Kidney capillary endothelial cell (primary cell): Measurements from ENCODE around the gene TPGS2.
"Not testable (repeated sequence)": the region's sequence is repeated elsewhere in the genome, so short reads cannot be mapped to it uniquely, and the experiment has no call there.

Experiments
- DNase-seq: peaks from one replicate; pipeline ENCODE4 v3.0.0-alpha.2; 2018; ENCODE audit warnings: low spot score

The TPGS2 gene

DNA sequence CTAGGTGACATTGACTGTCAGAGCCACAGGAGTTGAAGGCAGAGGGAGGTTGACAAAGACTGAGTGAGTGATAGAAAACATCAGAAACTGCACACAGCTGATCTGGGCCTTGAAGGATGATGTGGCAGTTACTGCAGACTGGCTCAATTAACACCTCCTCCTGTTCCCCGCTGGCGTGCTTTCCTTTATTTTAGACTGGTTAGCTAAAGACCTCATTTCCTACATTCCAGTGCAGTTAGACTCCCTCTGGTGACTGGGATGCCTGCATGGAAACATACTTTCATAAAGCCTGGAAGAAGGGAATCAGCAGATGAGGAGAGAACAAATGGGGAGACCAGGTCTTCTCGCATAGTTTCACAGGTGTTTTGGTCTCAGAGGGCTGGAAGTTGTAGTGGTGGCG, 7.1 kb downstream of the TPGS2 start:
- no peak for DNase-seq

DNA sequence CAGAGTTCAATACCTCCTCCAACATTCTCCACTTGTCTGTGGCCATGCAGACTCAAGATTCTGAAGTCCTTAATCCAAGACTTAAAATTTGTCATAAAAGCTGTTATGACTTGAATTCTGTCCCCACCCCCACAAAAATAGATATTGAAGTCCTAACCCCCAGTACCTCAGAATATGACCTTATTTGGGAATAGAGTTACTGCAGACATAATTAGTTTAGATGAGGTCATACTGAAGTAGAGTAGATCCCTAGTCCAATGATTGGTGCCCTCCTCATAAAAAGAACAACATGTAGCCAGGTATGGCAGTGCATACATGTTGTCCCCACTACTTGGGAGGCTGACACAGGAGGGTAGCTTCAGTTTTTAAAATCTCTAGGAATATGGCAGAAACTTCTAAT, 9.2 kb downstream of the TPGS2 start:
- DNase-seq: no peak

DNA sequence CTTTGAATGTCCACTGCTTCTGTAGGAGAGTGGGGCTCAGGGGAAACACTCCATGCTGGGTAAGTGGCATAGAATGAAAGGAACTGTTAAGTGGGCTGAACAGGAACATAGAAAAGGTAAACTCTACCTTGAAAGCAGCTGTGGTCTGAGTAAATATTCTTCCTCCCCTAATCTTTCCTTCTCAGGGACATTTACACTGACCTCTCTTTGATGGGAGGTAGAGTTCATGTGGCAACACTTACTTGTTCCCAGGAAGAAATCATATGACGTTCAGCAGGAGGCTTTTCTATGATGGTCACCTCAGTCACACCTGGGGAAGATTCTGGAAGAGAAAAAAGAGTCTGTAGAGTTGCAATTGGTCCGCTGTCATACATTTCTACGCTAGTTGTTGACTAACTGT, 10.2 kb downstream of the TPGS2 start:
- no peak for DNase-seq

DNA sequence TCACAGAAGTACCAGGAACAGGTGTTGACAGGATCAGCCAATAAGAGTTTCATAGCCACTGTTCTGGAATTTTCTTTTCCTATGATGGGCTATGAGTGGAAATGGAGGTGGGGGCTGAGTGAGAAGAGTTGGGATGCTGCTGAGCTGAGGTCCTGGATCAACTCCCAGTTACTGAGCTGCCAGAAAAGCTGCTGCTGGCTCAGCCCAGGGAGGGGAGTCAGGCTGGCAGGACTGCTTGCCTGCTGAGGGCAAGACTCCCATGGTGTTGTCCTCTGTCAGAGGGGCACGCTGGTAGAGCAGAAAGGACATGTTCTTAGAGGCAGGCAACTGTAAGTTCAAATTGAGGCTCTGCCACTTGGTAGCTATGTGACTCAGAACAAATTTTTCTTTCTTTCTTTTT, 11.8 kb downstream of the TPGS2 start:
- DNase-seq: no peak

DNA sequence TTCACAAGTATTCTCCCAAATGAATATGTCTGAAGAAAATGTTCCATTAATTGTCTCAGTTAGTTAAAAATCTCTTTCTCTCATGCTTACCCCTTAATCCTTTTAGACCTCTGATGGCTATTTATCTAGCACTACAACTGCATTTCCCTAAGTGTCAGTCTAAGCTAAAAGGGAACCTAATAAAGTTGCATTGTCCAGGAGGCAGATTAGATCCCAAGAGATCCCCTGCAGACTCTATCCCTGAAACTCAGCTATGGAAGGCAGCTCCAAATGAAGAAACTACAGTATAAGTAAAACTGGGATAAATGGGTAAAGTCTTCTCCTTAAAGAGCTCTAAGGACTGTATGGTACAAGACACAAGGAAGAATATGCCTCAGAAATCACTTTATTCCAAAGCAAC, 12.7 kb downstream of the TPGS2 start:
- DNase-seq: not testable (repeated sequence)

DNA sequence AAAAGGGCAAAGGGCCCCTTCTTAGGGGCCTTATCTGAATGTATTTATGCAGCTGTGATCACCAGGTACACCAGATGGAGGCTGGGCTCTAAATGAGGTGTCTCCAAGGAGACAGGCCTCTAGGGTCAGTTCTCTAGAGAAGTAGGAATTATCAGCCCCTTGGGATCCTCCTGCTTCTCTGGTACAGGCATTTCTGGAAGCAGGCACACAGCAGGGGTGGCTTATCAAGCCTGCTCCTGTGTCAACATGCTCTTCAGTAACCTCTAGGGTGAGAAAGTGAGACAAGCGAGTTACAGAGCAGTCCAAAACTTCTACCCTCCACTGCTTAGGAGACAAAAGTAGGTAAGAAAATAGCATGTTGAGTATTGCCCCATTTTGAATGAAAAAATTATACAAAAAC, 13.8 kb downstream of the TPGS2 start:
- DNase-seq: no peak

DNA sequence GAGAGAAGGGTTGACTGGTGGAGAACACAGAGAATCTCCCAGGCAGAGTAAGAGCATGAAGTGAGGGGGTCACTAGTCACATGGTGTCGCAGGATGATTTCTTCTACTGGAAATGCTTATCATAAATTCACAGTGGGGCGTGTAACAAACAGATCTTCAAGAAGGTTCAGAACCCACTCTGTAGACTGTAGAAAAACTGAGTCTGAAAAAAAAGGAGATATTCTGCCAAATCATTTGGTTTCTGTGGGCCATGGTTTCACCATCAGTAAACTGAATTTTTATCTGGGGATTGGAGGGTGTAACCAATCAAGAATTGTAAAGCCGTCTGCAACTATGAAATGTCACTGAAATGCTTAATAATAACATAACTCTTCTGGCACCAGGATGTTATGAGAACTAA, 15.0 kb downstream of the TPGS2 start:
- no peak for DNase-seq

DNA sequence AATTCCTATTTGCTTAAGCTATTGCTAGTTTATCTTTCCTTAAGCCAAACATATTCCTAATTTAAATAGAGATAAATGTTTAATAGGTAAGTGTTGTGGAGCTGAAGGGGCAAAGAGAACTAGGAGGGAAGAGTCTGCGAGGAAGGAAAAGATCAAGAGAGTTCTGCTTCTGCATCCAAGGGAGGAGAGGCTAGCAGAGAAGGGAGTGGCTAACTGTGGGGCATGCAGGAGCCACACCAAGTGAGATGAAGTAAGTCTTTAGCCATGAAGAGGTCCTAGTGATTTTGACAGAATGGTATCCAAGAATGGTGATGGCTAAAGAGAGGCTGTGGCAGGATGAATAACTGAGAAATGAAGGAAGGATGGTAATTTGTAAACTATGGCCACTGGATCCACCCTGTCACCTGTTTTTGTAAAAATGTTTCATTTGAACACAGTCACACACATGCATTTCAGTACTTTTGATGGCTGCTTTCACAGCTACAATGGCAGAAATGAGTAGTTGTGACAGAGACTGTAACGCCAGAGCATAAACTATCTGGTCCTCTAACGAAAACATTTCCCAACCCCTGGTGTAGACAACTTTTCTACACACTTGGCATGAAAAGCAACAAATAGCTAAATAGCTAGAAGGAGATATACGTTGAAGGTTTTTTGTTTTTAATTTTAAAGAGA, 15.6 kb downstream of the TPGS2 start:
- DNase-seq: no peak

DNA sequence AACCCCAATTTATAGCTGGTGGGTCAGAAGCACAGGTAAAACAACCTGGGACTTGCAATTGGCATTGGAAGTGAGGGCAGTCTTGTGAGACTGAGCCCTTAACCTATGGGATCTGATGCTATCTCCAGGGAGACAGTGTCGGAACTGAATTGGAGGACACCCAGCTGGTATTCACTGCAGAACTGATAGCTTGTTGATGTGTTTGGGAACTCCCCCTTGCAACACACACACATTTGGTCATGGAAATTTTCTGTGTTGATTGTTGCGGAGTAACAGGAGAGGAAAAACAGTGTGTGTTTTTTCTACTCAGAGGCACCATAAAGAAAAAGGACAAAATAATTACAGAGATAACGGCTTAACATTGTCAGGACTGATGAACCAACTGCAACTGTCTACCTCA, 16.1 kb downstream of the TPGS2 start:
- no peak for DNase-seq

DNA sequence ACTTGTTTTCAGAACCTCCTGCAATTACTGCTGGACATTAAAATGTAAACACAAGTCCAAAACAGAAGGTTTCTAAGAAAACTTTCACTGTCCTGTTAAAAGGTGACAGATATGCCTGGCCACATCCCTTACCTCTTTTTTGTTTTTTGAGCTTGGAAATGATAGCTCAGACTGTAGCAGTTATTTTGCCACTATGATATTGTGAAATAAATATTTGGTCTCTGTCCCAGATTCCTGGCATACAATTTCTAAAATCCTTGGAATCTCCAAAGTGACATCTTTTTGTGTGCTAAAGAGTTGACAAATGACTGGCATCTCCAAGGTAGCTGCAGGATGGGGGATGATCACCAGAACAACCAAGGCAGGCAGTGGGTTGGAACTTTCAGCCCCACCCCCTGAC, 16.8 kb downstream of the TPGS2 start:
- no peak for DNase-seq

DNA sequence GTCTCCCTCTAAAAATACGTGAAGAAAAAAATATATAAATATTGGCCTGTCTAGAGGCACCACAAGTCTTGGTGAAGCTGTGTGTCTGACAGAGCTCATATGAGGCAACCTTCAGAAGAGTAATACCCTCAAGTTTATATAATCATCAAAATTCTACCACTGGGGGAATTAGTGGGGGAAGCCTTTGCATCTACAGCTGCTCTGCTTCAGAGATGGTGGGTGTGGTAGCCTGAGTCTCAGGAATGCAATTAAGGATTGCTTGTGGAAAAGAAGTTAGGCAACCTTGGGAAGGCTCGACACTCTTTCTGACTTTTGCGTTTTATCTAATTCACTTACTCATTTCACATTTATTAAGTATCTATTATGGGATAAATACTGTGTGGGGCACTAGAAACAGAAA, 17.4 kb downstream of the TPGS2 start:
- DNase-seq: no peak

DNA sequence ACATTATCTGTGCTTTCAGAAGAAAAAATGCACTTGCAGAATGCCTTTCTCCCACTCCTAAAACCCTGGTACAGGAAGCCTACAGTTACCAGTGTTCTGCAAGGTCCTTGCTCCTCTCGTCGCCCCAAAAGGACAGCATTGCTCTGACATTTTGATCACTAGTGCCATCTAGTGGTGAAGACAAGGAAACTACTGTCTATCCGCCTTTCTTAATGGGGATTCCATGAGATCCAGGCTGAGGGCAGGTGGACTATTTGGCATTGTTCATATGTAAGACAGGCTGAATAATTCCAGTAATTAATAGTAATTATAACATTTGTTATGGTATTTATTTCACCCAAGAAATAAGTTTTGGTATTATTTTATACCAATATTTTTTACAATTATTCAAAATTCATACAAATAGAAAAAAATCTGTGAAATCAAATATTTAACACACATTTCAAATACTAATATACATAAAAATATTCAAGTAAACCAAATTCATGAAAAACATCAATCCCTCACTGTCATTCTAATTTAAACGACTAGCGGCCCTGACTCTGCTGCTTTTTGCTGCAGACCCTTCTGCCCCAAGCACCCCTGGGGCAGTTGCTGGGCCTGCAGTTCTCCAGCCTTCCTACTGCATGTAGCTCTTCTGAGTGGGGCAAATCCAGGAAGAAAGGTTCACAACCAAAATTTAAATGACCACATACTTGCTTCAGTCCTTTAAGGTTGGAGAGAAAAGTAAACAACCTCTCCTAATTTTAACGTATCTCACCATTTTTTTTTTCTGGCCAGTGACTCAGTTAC, 19.0 kb downstream of the TPGS2 start:
- DNase-seq: peak; percentile 68

DNA sequence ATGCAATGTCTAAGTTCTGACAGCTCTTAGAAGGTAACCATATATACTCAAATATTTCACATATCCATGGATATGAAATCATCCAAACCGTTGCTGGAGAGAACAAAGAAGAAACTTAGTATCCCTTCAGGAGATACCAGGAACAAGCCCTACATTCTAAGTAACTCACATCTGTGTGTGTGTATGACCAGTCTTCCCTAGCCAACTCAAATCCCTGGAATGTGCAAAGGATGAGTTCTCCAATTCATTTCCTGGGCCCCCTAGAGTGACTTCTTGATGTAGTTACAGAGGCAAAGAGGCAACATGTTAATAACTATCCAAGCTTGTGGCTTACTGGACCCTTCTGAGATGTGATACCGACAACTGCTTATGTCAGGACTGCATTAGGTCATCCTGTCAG, 20.1 kb downstream of the TPGS2 start:
- DNase-seq: no peak

DNA sequence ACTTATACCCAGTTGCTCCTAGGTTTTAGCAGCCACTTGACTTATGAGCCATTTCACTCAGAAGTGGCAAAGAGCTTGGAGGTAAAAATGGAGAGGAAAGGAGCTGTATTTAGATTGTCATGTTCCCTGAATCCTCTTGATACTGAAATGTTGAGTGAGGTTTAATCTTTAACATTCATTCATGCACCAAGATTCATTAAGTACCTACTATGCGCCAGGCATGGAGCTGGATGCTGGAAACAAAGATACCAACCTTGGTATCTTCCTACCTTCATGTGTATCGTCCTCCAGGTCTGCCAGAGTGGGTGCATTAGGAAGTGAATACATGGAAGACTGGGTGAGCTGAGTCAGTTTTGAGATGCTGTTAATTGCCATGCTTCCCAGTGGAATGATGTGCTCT, 23.7 kb downstream of the TPGS2 start:
- no peak for DNase-seq

DNA sequence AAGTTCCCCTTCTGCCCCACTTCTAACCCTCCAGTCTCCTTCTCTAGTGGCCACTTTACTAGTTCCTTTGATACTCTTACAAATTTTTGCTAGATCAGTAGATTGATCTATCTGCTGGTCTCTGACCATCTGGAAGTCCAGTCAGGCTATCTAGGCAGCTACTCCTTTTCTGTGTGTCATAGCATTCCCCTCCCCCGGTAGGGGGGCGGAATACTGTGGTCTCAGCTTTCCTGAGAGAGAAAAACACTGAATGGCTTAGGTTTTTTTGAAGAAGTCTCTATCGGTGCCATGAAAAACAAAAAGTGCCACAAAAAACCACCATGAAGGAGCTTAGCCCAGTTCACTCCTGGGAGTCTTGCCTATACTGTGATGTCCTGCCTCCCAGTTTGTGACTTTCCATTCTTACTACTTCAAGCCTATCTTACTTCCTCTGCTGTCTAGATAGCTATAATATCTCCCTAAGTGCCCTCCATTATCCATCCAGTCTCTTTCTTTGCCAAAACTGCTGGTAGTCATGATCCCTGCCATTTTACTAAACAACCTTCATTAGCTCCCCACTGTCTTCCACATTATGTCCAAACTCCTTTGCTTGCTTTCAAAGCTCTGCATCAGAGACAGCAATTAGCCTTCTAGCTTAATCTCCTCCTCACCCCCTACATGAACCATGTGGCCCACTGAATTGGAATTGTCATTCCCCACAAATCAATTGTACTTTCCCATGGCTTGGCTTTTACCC, 29.9 kb downstream of the TPGS2 start:
- DNase-seq: no peak

DNA sequence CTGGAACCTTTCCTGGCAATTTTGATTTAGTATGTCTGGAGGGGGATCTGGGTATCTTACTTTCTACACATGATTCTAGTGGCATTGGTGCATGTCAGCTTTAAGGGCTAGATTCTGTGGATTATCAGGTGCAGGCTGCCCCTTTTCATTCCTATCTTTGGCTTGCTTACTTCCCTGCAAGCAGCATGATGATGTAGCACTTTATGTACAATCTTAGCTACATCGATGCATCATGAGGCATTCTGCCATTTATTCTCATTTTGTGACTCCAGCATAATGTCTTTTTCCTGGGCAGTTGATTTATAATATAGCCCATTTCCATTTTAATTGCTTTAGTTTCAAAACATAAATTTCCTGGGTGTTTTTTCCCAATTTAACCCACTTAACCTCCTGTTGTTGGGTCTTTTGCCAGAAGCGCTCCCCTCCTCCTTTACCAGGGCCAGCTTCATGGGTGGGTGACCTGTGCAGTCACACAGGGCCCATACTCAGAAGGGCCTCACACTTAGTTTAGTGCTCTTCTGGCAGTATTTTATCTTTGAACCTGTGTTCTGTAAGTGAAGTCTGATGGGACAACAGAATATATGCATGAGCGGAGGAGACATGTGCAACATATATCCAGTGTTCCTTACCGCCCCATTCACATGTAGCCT, 36.0 kb downstream of the TPGS2 start:
- DNase-seq: no peak

DNA sequence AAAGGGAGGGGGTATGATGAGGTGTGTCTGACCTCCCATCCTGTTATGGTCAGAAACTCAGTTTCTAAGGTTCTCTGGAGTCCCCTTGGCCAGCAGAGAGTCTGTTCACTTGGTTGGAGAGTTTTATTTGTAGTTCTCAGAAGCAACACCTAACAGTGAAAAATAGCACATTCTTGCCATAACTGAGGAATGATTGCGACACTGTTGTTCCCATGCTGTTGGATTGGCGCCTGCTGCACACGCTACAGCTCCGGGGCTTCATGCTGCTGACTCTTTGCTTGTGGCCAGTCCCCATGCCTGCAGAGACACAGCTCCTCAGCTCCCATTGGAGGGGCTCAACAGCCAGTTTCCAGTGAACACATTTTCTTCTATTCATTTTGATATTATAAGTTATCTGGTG, 42.1 kb downstream of the TPGS2 start:
- DNase-seq: no peak

DNA sequence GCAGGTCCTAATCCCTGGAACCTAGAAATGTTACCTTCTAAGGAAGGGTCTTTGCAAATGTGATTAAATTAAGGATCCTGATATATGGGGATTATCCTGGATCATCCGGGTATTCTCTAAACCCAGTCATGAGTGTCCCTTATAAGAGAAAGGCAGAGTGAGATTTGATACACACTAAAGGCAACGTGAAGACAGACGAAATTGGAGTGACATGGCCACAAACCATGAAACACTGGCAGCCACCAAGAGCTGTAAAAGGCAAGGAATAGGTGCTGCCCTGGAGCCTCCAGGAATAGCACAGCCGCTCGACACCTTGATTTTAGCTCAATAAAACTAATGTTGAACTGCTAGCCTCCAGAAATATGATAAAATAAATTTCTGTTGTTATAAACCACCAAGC, 45.0 kb downstream of the TPGS2 start:
- DNase-seq: no peak

DNA sequence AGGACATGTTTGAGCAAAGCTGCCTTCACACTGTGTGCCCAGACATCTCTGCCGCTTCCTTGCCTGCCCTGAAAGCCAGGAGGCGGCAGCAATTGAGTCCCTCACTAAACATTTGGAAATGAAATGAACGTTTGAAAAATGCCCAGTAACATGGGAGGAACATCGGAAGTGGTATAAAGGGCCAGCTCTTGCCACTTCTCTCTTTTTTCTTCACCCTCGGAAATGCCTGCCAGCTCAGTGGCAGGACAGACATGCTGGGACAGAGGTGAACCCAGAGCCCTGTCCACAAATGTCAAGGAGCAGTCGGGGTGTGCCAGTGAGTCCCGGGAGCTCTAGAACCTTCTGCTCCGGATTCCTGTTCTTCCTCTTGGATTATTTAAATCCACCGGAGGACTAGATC, 46.1 kb downstream of the TPGS2 start:
- no peak for DNase-seq

DNA sequence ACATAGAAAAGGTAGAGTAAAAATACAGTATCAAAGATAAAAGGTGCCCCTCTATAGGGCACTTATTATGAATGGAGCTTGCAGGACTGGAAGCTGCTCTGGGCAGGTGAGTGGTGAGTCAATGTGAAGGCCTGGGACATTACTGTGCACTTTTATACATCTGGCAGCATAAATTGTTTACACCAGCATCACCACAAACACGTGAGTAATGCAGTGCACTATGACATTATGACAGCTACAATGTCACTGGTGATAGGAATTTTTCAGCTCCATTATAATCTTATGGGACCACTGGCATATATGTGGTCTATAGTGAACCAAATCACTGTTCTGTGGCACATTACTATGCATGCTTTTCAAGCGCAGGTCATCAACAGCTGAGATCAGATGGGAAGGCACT, 48.1 kb downstream of the TPGS2 start:
- DNase-seq: no peak

DNA sequence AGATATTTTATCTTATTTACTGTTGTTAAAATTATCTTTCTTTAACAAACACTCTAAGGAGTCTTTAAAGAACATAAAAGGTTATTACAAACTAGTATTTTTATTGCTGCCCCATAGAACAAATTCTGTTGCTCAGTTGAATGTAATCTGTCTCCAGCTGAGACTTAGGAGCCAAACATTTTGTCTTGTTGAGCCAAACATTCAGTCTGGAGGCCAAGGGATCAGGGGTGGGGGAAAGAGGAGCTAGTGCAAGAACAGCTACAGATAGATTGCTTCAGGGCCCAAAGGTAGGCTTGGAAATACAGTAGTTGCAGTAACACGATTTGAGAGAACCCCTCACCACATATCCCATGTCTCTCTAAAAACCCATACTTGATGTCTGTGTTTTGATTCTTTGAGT, 51.2 kb downstream of the TPGS2 start:
- no peak for DNase-seq

DNA sequence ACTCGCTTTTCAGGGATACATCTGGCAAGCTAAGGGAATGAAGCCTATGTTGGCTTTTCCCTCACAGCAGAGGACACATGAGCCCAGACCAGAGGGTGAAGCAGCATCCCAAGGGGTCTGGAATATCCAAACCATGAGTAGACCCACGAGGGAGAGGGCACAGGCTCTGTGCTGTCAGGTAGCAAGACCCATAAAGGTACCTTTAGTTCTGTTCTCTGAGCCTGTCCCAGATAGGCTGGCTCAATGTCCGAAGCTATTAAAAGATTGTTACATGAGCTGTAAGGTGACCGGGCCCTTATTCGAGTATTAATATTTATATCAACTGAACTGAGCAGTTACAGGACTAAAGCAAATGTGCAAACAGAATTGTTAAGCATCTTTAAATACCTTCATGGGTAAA, 52.2 kb downstream of the TPGS2 start:
- no peak for DNase-seq

DNA sequence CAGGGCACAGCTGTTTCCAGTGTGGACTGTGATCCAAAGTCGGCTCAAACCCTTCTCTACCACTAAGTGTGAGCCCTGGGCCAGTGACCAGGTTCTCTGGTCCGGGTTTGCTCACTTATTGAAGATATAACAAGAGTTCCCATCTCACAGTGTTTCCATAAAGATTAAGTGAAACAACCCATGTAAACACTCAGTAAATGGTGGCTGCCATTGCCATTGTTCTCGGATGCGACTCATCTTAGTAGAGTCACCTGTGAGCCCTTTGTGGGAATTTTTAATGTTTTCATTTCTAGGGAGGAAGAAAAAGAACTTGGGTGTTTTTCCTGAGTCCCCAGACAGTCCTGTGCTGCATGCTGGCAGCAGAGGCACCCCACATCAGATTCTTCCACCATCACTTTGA, 53.4 kb downstream of the TPGS2 start:
- no peak for DNase-seq
